Esophagus squamous epithelium (tissue), 4 donors: ENCODE measurements around the gene STAP1.

ENCODE experiments used
- POLR2A ChIP-seq, 4 donors: fragments of 450-650 bp; IDR thresholded peaks; one replicate each; pipeline ENCODE4 v1.6.1; 2017; ENCODE audit warnings: antibody characterized with exemption in 4 of 4, mild to moderate bottlenecking in 4 of 4, moderate library complexity in 3 of 4
- TF ChIP-seq, protein P1 (sequence below), 6 experiments: fragments of 450-650 bp in 4 of 6; fragments of 200-600 bp in 2 of 6; sonication (generic) in 2 of 6; IDR thresholded peaks; one replicate each; pipeline ENCODE4 v1.5.1; 2016 to 2019; ENCODE audit warnings: antibody characterized with exemption in 6 of 6, mild to moderate bottlenecking in 4 of 6, moderate library complexity in 4 of 6

GRCh38 chr4:67520141-67520540 is 38.4 kb upstream of the STAP1 start:
- TF ChIP-seq, protein P1, sequence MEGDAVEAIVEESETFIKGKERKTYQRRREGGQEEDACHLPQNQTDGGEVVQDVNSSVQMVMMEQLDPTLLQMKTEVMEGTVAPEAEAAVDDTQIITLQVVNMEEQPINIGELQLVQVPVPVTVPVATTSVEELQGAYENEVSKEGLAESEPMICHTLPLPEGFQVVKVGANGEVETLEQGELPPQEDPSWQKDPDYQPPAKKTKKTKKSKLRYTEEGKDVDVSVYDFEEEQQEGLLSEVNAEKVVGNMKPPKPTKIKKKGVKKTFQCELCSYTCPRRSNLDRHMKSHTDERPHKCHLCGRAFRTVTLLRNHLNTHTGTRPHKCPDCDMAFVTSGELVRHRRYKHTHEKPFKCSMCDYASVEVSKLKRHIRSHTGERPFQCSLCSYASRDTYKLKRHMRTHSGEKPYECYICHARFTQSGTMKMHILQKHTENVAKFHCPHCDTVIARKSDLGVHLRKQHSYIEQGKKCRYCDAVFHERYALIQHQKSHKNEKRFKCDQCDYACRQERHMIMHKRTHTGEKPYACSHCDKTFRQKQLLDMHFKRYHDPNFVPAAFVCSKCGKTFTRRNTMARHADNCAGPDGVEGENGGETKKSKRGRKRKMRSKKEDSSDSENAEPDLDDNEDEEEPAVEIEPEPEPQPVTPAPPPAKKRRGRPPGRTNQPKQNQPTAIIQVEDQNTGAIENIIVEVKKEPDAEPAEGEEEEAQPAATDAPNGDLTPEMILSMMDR (IDR thresholded peaks at IDR 0.05) = no peak
- TF ChIP-seq POLR2A (IDR thresholded peaks at IDR 0.05) = no peak
